Endodermal cell (in vitro differentiated cells): ENCODE measurements around the gene CLCNKA. TPM values are rescaled to one million over a fixed set of nuclear protein-coding genes. Genes with fewer than 3 reads are reported as not detected.
A peak's percentile ranks its signal among the peaks of the same experiment; 100 is the strongest.

ENCODE experiments used
- DNase-seq: peaks from one replicate; pipeline ENCODE4 v3.0.0-alpha.2; 2017
- H3K27ac ChIP-seq: 2 replicates; pipeline ENCODE4 v1.5.1; 2013; ENCODE audit warnings: mild to moderate bottlenecking, low read depth, low read length, moderate library complexity
- H3K27me3 ChIP-seq: 2 replicates; pipeline ENCODE4 v1.6.1; 2013; ENCODE audit warnings: mild to moderate bottlenecking, low read length, moderate library complexity; ENCODE audit not compliant: insufficient read depth, control insufficient read depth, poor library complexity, severe bottlenecking
- H3K36me3 ChIP-seq: 2 replicates; pipeline ENCODE4 v1.7.0; 2013; ENCODE audit warnings: mild to moderate bottlenecking, low read length, moderate library complexity; ENCODE audit not compliant: control insufficient read depth, insufficient read depth
- H3K4me1 ChIP-seq: one replicate; pipeline ENCODE4 v1.7.0; 2013; ENCODE audit warnings: low read length; ENCODE audit not compliant: control insufficient read depth, insufficient read depth
- H3K4me3 ChIP-seq: 2 replicates; pipeline ENCODE4 v1.5.1; 2013; ENCODE audit warnings: mild to moderate bottlenecking, low read length, moderate library complexity
- H3K9ac ChIP-seq: 2 replicates; pipeline ENCODE4 v1.6.1; 2013; ENCODE audit warnings: mild to moderate bottlenecking, low read length, moderate library complexity; ENCODE audit not compliant: poor library complexity, severe bottlenecking; ENCODE audit errors: extremely low read depth
- H3K9me3 ChIP-seq: 2 replicates; pipeline ENCODE4 v1.6.1; 2013; ENCODE audit warnings: mild to moderate bottlenecking, low read length, moderate library complexity; ENCODE audit not compliant: control insufficient read depth
- H3K27ac Mint-ChIP-seq: 2 replicates; pipeline ENCODE4 v1.8.0; 2020; ENCODE audit warnings: mixed read lengths
- H3K27me3 Mint-ChIP-seq: 2 replicates; pipeline ENCODE4 v1.8.0; 2021; ENCODE audit warnings: mild to moderate bottlenecking, mixed read lengths; ENCODE audit not compliant: insufficient read depth
- H3K36me3 Mint-ChIP-seq: 2 replicates; pipeline ENCODE4 v1.8.0; 2020; ENCODE audit warnings: low read depth, mixed read lengths
- H3K4me1 Mint-ChIP-seq: 2 replicates; pipeline ENCODE4 v1.8.0; 2020; ENCODE audit warnings: mixed read lengths
- H3K4me3 Mint-ChIP-seq: 2 replicates; pipeline ENCODE4 v1.8.0; 2020; ENCODE audit warnings: mild to moderate bottlenecking, moderate library complexity, mixed read lengths
- H3K9me3 Mint-ChIP-seq: 2 replicates; pipeline ENCODE4 v1.8.0; 2020; ENCODE audit warnings: mild to moderate bottlenecking, mixed read lengths
- CTCF ChIP-seq: fragments of 200-600 bp; sonication (generic); conservative IDR thresholded peaks from 2 replicates; pipeline ENCODE4 v1.5.0; 2021; ENCODE audit warnings: antibody characterized with exemption, mild to moderate bottlenecking
- WGBS, 2 experiments: methylation state at CpG; one replicate each; pipeline versions ENCODE4 v1.1.5 to v1.1.7; 2013; ENCODE audit warnings: missing lambda C conversion rate in 2 of 2, mixed read lengths in 1 of 2; ENCODE audit not compliant: insufficient coverage in 1 of 2, insufficient read length in 1 of 2; 5-methylcytosine and 5-hydroxymethylcytosine counted together
- total RNA-seq, 2 donors: library from RNA; stranded (reverse); fragmentation: NEBNext Ultra II Directional in 1 of 2; extraction: Animal tissue kit (Norgen Biotek cat#: 25700) in 1 of 2; gene quantifications; 2 replicates in 1 of 2; 3 replicates in 1 of 2; pipeline ENCODE4 v1.2.1, GENCODE V29; 2021

CLCNKA gene
- total RNA-seq, 2 donors from 2014 or later, result 3.2 to 3.5 TPM

DNA sequence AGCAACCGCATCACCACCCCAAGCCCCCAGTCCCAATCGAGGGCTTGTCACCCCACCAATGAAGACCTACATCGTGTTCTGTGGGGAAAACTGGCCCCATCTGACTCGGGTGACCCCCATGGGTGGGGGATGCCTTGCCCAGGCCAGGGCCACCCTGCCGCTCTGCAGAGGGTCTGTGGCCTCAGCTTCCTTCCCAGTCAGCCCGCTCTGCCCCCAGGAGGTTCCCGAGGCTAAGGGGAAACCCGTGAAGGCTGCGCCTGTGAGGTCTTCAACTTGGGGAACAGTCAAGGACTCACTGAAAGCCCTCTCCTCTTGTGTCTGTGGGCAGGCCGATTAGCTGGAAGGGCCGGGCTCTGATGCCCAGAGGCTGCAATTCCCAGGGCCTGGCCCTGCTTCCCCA, 15.8 kb upstream of the CLCNKA start:
- Histone ChIP-seq H3K9me3 (no peaks in the 10 kb centered on the region), H3K27ac (no peak overlapping the region), H3K27me3 (no peaks in the 10 kb centered on the region), H3K4me1 (peaks cover 9% of the 10 kb centered on the region), H3K4me3 (no peak overlapping the region), H3K9ac (no peak overlapping the region), H3K36me3 (no peaks in the 10 kb centered on the region)
- TF ChIP-seq CTCF, result no peak
- 88 to 91% methylated on average over 7 to 11 of the region's 11 CpGs for WGBS, 2 experiments
- no peak overlapping the region for H3K4me3 Mint-ChIP-seq
- no peak overlapping the region for H3K27ac Mint-ChIP-seq
- DNase-seq, result peak; percentile 36
- H3K36me3 Mint-ChIP-seq, result no peaks in the 10 kb centered on the region
- no peaks in the 10 kb centered on the region for H3K9me3 Mint-ChIP-seq
- H3K4me1 Mint-ChIP-seq, result peaks cover 7% of the 10 kb centered on the region
- no peaks in the 10 kb centered on the region for H3K27me3 Mint-ChIP-seq

DNA sequence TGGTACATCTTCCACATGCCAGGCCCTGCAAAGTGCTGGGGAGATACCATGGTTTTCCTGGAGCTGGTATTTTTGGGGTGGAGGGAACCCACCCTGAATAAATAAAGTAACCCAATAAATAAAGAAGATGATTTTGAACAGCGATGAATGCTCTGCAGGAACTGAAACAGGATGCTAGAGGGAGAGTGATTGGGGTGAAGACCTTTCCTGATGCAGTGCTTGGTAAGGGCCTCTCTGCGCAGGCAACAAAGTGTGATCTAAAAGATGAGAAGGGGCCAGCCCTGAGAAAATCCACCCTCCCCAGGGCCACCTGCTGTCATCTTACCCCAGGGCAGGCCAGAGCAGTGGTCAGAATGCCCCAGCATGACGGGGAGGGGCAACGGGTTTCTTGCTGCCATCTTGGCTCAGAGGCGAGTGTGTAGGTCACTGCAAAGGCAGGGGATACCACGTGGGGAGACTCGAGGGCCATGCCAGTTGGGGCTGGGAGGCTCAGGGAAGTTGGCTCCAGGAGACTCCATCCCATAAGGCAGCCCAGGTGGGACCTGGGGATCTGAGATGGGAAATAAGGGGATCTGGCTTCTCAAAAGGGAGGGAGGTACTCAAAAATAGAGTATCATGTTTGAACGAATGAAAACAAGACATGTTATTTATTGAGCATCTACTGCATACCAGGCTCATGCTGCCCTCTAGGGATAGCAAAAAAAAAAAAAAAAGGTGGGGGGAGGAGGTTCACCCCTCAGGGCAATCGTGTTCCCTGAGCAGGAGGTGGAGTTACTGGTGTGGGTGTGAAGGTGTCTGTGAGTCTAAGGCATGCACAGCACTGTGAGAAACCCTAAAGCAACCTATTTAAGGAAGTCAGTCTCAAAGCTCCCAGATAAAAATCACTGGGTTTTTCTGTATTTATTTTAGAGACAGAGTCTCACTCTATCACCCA, 15.0 kb upstream of the CLCNKA start:
- no peak overlapping the region for H3K9ac ChIP-seq
- H3K27ac ChIP-seq, result no peak overlapping the region
- no peaks in the 10 kb centered on the region for H3K27me3 Mint-ChIP-seq
- no peak overlapping the region for H3K4me3 Mint-ChIP-seq
- no peak overlapping the region for H3K27ac Mint-ChIP-seq
- no peaks in the 10 kb centered on the region for H3K36me3 ChIP-seq
- H3K4me1 ChIP-seq, result peaks cover 9% of the 10 kb centered on the region
- no peaks in the 10 kb centered on the region for H3K9me3 ChIP-seq
- no peaks in the 10 kb centered on the region for H3K27me3 ChIP-seq
- peaks cover 7% of the 10 kb centered on the region for H3K4me1 Mint-ChIP-seq
- WGBS, 2 experiments, result 77 to 79% methylated on average over 5 to 9 of the region's 9 CpGs
- H3K4me3 ChIP-seq, result no peak overlapping the region
- TF ChIP-seq CTCF, result peak; percentile 21
- no peak for DNase-seq
- no peaks in the 10 kb centered on the region for H3K9me3 Mint-ChIP-seq
- no peaks in the 10 kb centered on the region for H3K36me3 Mint-ChIP-seq

- Histone ChIP-seq H3K4me3 (no peak overlapping the region), H3K9ac (no peak overlapping the region), H3K27me3 (no peaks in the 10 kb centered on the region), H3K36me3 (no peaks in the 10 kb centered on the region), H3K9me3 (no peaks in the 10 kb centered on the region), H3K4me1 (peaks cover 9% of the 10 kb centered on the region), H3K27ac (no peak overlapping the region)
- DNase-seq, result no peak
- TF ChIP-seq CTCF, result no peak
- Mint-ChIP-seq H3K9me3 (no peaks in the 10 kb centered on the region), H3K27me3 (no peaks in the 10 kb centered on the region), H3K27ac (no peak overlapping the region), H3K4me1 (peaks cover 7% of the 10 kb centered on the region), H3K36me3 (no peaks in the 10 kb centered on the region), H3K4me3 (no peak overlapping the region)
- 87 to 98% methylated on average over 5 to 6 of the region's 6 CpGs for WGBS, 2 experiments
Measured at GRCh38 chr1:16007671-16008341, 14.0 kb upstream of the CLCNKA start.
